IPS-NIHi7 (cell line): ENCODE results near the gene SLX4.

ENCODE experiments used
- DNase-seq: peaks from one replicate; pipeline ENCODE4 v3.0.0; 2012; ENCODE audit warnings: mixed read lengths; ENCODE audit errors: extremely low spot score

SLX4 gene

DNA sequence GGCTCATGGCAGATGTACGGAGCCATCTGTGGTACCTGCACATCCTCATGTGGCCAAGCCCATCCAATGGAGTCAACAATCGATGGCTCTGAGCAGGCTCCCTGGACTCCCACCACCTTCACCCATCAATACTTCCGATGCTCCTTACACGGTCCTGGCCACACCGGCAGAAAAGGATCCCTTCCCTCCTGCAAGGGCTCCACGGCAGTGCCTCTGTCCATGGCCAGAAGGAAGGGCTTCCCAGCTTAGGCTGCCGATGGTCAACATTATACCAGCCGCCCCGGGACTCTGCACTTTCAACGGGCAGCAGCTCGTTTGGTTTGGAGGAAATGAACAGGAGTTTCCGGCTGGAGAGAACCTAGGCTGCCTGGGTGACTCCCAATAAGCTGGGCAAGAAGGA, 13.2 kb downstream of the SLX4 start:
- no peak for DNase-seq

DNA sequence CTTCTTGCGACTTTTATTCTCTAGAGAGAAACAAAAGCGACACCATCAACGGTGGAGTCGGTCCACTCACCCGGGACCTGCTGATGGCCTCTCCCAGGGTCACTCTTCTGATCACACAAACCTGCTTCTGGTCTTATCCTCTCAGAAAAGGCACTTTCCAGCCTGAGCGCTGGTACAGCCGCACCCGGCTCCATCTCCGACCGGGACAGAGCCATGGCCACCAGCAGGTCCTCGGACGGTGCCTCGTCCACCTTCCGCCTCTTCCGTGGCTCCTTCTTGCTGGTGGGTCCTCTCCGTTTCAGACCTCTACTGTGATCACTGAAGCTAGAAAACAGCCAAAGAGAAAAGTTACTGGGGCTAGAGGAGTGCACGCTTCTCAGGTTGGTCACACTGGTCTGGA, 13.7 kb downstream of the SLX4 start:
- DNase-seq = no peak

DNA sequence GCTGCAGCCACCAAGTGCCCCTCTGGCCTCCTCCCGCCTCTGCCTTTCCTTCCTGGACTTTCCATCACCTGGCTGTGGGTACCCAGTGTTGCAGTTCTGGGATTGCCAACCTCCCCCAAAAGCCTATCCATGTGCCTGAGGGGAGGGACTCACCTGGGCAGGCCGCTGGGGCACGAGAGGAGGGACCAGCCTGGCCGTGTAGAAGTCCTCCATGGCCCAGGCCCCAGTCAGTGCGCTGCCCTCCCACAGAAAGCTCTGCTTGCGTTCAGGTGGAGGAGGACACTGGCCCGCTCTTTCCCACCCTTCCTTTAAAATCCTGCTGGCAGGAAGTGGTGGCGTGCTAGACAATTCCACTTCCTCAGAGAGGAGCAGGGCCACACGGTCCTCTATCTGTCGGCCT, 14.2 kb downstream of the SLX4 start:
- no peak for DNase-seq

DNA sequence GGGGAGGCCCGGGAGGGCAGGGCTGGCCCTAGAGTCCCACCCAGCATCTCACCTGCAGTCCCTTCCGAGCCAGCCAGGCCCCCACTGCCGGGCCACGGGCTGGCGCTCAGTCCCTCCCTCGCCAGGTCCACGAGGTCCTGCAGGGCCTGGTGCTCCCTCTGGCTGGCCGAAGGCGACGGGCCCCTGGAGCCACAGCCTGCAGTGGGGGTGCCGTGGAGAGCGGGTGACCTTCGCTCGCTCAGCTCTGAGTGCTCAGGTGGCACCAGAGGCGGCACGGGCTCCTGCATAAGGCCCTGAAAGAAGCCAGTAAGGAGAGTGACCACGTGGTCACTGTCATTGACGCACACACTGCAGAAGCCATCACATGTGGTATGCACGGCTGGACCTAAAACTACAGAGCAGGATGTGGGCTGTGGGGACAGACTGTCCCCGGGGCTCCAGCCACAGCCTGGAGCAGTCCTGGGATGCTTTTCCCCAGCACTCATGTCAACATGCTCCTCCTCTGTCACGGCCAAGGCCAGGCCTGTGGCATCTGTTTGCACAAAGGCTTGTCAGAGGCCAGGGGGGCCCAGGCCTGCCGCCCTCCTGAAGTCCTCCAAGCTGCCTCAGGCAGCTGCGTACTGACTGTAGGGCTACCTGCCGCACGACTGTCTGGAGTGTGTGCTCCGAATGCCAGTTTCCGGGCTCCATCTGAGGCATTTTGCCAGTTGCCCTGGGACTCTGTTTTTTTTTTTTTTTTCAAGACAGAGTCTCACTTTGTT, 15.1 kb downstream of the SLX4 start:
- no peak for DNase-seq

DNA sequence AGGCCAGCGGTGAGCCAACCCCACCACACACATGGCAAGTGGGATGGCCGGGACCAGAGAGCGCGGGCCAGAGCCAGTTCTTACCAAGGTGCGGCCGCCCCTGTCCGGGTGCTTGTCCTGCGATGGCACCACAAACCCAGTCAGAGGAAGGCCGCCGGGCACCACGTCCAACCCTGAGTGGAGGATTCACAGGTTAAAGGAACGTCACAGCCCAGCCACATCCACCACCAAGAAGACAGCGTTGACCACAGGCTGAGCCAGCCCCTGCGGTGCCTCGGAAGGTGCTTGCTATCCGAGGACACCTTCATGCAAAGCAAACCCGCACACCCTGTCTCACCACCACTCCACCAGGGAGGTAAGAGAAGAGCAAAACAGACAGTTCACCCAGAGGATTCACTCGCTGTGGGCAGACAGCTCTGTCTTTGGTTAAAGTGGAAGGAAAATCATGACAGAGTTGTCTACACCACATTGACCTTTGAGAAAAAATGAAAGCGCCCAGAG, 15.8 kb downstream of the SLX4 start:
- no peak for DNase-seq

DNA sequence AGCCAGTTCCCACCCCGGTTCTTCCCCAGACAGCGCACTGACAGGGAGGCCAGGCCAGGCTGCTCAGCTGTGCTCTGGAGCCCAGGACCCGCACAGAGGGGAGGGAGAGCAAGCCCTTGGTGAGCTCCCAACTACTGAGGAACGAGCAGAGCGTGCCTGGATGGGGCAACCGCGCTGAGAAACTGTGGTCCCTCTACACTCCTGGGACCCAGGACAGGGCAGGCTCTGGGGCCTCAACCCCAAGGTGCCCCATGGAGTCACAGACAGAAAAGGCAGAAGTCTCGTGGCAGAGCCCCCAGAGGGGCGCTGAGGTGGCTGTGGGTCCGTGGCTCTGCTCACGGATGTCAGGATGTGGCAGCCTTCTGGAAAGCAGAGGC, 16.3 kb downstream of the SLX4 start:
- no peak for DNase-seq

DNA sequence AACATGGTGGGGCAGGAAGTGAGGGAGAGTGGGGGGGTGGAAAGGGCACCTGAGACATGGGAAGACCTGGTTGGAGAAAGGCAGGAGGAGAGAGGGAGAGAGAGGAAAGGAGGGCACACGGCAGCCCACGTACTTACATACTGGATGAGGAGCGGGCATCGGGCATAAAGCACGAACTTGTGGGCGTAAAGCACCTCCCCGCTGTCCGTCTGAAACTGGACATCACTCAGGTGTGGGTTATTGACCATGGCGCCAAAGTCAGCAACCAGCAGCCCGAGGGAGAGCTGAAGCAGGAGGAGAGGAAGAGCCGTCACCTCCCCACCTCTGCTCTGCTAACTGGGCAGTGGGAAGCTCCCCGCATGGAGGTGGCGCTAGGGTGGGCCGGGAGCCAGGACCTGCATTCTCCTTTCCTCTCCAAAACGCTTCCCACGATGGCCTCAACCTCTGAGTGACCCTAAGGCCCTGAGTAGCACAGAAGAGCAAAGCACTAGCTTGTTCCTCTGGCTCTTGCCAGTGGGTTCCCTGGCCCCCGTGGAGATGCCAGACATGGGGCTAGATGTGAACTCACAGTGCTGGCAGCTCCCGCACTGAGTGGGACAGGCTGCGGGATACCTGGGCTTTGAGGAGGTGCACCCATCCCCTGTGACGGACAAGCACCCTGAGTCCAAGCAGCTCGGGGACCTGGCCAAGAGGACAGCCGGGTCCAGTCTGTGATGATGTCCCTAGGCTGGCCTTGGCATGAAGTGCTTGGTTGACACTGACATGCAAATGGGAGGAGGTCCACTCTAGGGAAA, 16.9 kb downstream of the SLX4 start:
- DNase-seq = no peak

DNA sequence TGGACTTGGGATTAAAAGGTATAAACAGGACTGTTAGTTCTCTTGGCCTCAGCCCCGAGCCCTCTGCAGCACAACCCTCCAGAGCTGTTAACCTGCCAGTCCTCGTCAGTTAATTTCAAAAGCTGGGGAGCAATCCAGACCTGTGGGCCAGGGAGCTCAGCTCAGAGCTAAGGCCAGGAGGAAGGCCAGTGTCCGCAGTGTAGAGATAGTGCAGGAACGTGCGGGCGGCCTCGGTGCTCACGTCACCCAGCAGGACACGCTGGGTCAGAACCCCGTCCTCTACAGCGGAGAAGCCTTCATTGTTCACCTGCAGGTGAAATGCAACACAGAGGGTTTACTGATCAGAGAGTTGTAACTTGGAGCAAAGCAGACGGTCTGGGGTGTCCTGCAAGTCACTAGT, 18.8 kb downstream of the SLX4 start:
- no peak for DNase-seq

DNA sequence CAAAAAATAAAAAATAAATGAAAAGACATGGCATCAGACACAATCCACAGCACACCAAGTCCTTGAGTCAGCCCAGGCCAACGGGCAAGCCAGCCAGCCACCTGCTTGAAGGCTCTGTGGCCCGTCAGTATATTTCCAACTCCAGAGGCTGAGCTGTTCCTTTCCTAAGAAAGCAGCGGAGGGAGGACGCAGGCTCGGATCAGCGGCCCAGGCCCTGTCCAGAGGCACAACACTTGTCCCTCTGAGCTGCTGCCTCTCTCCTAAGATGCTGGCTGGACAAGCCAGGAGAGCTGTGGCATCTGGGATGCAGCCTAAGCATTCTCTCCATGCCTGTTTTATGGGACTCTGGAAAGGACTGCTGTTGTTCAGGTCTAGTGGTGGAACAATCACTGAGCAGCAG, 19.4 kb downstream of the SLX4 start:
- no peak for DNase-seq

DNA sequence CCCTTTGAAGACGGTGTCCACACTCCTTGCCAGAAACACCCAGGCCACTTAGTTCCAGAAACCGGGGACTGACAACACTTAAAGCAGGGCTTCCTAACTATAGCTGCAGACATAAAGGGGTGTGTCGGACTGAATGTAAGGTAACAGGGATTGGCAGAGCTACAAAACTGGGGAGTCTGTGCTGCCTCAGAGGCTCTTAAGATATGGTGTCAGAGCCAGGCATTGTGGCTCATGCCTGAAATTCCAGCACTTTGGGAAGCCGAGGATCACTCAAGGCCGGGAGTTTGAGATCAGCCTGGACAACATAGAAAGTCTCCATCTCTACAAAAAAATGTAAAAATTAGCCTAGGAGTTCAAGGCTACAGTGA, 20.0 kb downstream of the SLX4 start:
- no peak for DNase-seq

DNA sequence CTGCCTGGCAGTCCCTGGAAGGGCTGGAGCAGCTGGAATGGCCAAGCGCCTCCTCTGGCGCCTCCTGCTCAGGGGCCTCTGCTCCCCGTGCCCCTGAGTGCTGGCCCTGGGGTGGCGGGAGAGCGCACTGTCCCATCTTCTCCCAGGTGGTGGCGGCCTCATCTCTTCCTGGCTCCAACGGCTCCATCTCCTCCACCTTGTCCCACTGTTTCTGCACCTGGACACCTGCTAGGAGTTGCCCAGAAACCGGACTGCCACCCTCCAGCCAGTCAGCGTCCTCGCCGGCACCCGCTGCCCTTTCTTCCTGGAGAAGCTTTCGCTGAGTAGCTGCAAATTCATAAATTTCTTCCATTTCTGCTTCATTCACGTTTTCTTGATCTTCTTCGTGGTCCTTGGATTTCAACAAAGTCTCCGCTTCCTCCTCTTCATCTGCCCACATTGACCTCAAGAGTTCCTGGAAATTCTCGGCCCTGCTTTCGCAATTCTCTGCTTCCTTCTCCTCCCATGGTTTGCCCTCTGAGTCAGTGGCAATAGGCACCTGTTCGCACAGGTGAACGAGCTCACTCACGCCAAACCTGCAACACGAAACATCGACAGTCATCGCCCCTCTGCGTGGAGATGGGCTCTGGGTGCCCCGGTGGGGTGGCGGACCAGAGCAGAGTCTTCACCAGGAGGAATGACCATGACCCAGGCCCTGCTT, 20.5 kb downstream of the SLX4 start:
- DNase-seq = no peak

DNA sequence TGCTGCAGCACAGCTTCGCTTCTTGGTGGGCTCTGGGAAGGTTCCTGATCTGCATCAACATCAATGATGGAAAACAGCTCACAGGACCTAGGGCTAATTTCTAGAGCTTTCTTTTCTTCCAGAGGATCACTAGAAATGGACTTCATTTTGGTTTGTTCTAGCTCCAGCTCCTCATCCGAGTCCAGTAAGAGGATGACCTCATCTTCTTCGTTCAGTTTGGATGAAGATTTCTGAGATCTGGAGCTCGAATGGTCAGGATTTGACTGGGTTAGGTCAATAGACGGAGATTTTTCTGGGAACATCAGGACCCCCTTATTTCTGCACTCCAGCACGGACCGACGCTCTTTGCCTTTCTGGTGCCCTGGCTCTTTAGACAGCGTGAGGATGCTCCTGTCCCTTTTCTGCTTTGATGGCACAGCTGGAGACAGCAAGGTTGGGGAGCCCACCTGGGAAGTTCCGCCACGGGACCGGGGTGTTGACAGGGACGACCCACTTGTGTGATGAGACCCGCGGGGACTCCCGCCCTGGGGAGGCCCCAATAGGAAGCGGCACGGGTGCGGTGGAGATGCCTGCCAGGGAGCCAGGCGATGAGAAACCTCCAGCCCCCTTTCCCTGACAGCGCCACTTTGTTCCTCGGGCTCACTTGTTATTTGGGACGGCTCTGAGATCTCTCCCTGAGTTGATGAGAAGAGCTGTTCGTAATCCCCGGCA, 21.3 kb downstream of the SLX4 start:
- no peak for DNase-seq

DNA sequence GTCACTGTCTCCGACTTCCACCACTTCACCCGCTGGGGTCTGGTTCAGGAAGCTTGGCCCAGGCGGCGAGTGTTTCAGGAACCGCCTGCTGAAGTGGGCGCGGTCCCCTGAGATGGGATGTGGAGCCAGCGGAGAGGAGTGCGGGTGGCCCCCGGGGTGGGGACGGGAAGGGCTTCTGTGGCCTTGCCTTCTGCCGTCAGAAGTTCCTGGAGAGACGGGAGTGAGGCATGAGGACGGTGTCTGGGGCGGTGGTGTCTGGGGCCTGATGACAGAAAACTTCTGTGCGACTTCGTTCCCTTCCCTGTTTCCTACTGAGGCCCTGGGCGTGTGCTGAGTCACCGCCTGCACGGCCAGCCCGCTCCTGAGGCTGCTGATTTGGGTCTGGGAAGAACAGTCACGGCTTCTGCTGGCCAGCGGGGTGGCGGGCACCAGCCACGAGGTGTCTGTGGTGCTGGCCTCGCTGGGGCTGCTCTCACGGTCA, 21.9 kb downstream of the SLX4 start:
- no peak for DNase-seq

DNA sequence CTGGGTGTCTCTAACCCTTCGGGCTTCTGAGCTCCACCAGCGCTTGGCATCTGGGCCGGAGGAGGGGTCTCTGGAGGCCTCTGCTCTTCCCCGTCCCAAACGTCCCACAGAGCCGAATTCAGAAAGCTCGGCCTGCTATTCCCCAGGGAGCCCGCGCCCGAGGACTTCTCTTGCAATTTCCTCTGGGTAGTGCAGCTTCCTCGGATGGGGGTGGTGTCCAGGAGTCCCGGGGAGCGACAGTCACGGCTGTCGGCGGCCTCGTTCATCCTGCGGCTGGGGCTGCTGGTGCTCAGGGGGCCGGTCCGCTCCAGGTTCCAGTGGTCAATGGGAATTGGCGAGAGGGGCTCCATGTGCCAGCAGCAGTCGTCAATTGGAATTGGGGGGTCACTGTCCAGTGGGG, 22.4 kb downstream of the SLX4 start:
- no peak for DNase-seq

DNA sequence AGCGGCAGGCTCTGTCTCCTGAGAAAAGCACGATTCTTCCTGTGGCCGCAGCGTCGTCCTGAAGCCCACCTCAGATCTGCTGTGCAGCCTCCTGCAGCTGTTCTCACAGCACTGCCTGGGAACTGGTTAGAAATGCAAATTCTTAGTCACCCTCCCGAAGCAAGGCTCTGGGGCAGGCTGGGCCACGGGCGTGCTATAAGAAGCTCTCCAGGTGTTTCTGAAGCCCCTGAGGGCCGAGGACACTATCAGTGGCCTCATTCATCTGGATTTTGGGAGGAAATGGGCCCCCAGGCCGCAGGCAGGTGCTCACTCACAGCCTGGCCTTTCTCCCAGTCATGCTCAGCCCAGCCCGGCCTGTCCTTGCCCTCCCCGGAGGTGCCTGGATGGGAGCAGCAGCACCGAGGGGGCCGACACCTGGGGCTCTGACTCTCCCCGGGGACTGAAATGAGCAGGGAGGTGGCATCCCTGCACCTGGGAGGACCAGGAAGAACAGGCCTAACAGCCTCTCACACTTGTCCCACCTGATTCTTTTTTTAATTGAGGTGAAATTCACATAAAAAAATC, 23.8 kb downstream of the SLX4 start:
- DNase-seq = peak; percentile 47

DNA sequence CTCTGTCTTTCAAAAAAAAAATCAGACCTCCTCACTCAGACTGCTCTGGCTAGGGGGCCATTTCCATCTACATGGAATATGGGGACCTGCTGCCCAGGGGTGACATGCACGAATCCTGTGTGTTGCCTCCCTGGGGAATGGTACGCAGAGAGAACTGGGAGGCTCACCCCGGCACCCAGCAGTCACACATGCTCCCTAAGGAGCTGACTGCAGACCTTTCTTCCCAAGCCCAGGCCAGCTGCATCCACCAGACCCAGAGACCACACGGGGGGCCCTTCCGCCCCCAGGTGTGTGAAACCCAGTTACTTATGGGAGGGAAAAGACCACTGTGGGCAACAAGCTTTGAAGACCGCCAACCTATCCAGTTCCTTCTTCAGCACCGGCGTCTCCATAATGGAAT, 27.0 kb downstream of the SLX4 start:
- DNase-seq = no peak

DNA sequence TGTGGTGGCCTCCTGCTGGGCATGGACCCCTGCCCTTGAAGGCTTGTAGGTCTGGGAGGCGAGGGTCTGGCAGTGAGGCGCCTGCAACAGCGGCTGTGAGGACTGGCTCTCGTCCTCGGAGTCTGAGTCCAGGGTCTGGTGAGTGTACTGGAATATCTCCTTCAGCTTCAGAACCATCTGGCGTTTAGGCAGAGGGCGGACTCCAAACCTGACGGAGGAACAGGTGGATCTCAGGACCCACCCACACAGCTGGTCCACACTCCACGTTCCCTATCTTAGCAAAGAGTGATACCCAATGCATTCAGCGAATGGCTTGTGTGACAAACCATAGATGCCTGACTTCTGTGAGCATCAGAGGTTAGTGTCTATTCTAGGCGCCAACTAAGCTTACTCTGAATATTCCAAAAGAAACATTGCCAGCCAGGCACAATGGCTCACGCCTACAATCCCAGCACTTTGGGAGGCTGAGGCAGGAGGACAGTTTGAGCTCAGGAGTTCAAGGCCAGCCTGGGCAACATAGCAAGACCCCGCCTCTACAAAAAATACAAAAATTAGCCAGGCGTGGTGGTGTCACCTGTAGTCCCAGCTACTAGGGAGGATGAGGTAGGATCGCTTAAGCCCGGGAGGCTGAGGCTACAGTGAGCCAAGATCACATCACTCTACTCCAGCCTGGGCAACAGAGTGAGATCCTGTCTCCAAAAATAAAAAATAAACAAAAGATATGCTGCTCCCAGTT, 27.9 kb downstream of the SLX4 start:
- DNase-seq = no peak

DNA sequence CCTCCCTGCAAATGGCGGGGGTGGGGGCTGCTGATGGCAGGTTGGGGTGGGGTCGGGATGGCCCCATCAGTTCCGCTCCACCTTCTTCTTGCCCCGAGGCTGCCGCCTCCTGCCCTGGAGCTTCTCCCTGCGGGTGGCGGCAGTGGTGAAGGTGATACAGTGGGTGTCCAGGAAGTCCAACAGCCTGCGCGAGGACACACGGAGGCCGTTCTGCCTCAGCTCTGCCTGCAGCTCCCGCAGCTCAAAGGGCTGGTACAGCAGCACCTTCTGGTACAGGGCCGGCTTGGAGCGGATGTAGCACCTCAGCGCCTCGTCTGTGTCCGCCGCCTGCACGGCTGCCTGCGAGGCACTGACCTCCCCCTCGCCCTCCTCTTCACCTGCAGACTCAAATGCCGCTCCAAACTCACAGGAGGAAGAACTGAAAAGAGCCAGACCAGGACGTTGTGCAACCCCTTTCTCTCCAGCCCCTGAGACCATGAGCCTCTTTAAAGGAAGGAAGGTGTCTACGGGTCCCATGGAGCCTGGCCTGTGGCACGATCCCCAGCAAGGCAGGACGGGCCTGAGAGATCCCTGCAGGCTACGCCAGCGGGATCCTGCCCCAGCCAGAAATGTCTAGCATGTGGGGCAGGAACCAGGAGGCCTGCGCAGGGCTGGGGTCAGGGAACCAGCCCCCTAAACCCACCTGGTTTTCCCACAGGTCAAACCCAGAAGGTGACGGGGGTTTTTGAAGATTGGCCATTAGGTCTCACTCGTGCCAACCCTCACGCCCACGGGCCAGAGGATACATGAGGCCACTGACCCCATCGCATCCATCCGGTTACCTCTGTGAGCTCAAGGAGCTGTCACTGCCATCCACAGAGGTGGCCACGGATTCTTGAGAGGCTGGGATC, 28.9 kb downstream of the SLX4 start:
- no peak for DNase-seq

DNA sequence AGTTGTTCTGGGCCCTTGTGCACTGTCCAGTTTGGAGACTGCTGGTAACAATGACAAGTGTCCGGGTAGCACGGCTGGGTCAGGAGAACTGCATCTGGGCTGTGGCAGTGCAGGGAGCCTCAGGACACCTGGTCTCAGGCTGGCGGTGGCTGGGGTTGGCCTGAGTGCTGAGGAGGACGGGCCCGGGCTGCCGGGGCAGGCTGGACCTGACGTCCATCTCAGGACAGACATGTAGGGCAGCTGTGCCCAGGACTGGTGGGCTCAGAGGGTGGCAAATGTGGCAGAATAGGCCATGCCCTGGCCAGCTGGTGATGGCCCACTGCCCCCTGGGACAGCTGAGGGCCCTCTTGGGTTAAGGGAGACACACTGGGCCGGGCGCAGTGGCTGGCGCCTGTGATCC, 30.0 kb downstream of the SLX4 start:
- DNase-seq = no peak

DNA sequence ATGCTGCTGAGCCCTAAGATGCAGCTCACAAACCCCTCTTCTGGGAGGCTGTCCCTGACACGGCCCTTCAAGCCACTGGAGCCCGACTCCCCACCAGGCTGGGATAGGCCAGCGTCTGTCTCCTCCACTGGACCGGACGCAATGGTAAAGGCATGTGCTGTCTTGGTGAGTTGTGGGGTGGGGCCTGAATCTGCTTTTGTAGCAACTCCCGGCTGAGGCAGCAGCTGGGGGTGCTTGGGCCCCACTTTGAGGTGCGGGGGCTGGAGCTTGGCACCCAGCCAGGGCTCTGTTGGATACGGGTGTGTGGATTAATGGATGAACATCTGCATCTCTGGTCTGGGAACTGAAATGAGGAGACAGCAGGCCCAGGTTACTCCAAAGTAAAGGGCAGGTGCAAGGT, 30.7 kb downstream of the SLX4 start:
- no peak for DNase-seq
